HUDEP-2 (cell line): ENCODE results near the gene NR5A1.

Experiments
- DNase-seq, 76 experiments: peaks; one replicate each; lab custom pipeline; 2025; ENCODE audit not compliant: unreplicated experiment in 76 of 76; lab: John Stamatoyannopoulos, UW

Gene NR5A1

GRCh38 chr9:124468061-124468740, 39.0 kb downstream of the NR5A1 start:
- no peak for DNase-seq

GRCh38 chr9:124467410-124468060, 39.7 kb downstream of the NR5A1 start:
- DNase-seq: no peak

- DNase-seq: no peak
Observed at GRCh38 chr9:124465736-124466135, 41.5 kb downstream of the NR5A1 start.

- no peak for DNase-seq
Observed at GRCh38 chr9:124462739-124463138, 44.5 kb downstream of the NR5A1 start.

- DNase-seq: no peak
Observed at GRCh38 chr9:124458441-124458840, 48.8 kb downstream of the NR5A1 start.

- DNase-seq: no peak
Observed at GRCh38 chr9:124457887-124458431, 49.2 kb downstream of the NR5A1 start.

GRCh38 chr9:124457079-124457886, 49.9 kb downstream of the NR5A1 start:
- DNase-seq: no peak

- no peak for DNase-seq
Observed at GRCh38 chr9:124456341-124457078, 50.7 kb downstream of the NR5A1 start.

GRCh38 chr9:124455820-124456219, 51.4 kb downstream of the NR5A1 start:
- DNase-seq: no peak

- DNase-seq: no peak
Observed at GRCh38 chr9:124454791-124455443, 52.3 kb downstream of the NR5A1 start.

GRCh38 chr9:124454296-124454695, 52.9 kb downstream of the NR5A1 start:
- no peak for DNase-seq

- DNase-seq: peak in 73 of 76 experiments; percentile 18 to 90 (median 75)
Observed at GRCh38 chr9:124453586-124454191, 53.5 kb downstream of the NR5A1 start.

GRCh38 chr9:124452841-124453585, 54.2 kb downstream of the NR5A1 start:
- peak in 35 of 76 experiments; percentile 24 to 79 (median 50) for DNase-seq

GRCh38 chr9:124452326-124452725, 54.9 kb downstream of the NR5A1 start:
- peak in 42 of 76 experiments; percentile 7 to 66 (median 32) for DNase-seq

- DNase-seq: no peak
Observed at GRCh38 chr9:124450931-124451661, 56.1 kb downstream of the NR5A1 start.

GRCh38 chr9:124450241-124450924, 56.8 kb downstream of the NR5A1 start, which contains the start of gene ADGRD2:
Gene ADGRD2 (plus strand): TSS chr9:124450451. CDS start chr9:124451667, 1,216 bp downstream.
- no peak for DNase-seq

- DNase-seq: no peak
Observed at GRCh38 chr9:124449381-124450151, 57.6 kb downstream of the NR5A1 start.
